PFSK-1 (cell line): ENCODE measurements around the gene KIF3B.

Source experiments
- POLR2AphosphoS5 ChIP-seq: IDR thresholded peaks from 2 replicates; pipeline ENCODE4 v1.6.1; 2012; ENCODE audit warnings: low read depth, mild to moderate bottlenecking, control low read depth, low read length, moderate library complexity
- TAF1 ChIP-seq: IDR thresholded peaks from 2 replicates; pipeline ENCODE4 v1.6.1; 2012; ENCODE audit warnings: low read length, control low read depth, borderline replicate concordance; ENCODE audit not compliant: insufficient read depth

GRCh38 chr20:32251470-32251869 lies 26.0 kb upstream of the KIF3B start:
- TF ChIP-seq POLR2AphosphoS5 (no peak), TAF1 (no peak)
